Endothelial cell (in vitro differentiated cells): ENCODE measurements around the gene NEURL2. TPM values are rescaled to one million over a fixed set of nuclear protein-coding genes. Genes with fewer than 3 reads are reported as not detected.
A peak's percentile ranks its signal among the peaks of the same experiment; 100 is the strongest.

Experiments used
- DNase-seq: peaks from one replicate; pipeline ENCODE4 v3.0.0; 2021; ENCODE audit warnings: low spot score
- H3K27ac Mint-ChIP-seq: one replicate; pipeline ENCODE4 v1.8.0; 2021; ENCODE audit warnings: mixed read lengths, inconsistent platforms; ENCODE audit not compliant: unreplicated experiment
- H3K27me3 Mint-ChIP-seq: one replicate; pipeline ENCODE4 v1.8.0; 2021; ENCODE audit warnings: mild to moderate bottlenecking, moderate library complexity, mixed read lengths, inconsistent platforms; ENCODE audit not compliant: unreplicated experiment
- H3K36me3 Mint-ChIP-seq: one replicate; pipeline ENCODE4 v1.8.0; 2021; ENCODE audit warnings: mild to moderate bottlenecking, low read depth, mixed read lengths, inconsistent platforms; ENCODE audit not compliant: unreplicated experiment
- H3K4me1 Mint-ChIP-seq: one replicate; pipeline ENCODE4 v1.8.0; 2021; ENCODE audit warnings: mild to moderate bottlenecking, mixed read lengths, inconsistent platforms; ENCODE audit not compliant: unreplicated experiment
- H3K4me3 Mint-ChIP-seq: one replicate; pipeline ENCODE4 v1.8.0; 2021; ENCODE audit warnings: mild to moderate bottlenecking, mixed read lengths, inconsistent platforms; ENCODE audit not compliant: unreplicated experiment
- H3K9me3 Mint-ChIP-seq: one replicate; pipeline ENCODE4 v1.8.0; 2021; ENCODE audit warnings: mixed read lengths, inconsistent platforms; ENCODE audit not compliant: unreplicated experiment
- CTCF ChIP-seq: fragments of 200-600 bp; sonication (generic); IDR thresholded peaks from one replicate; pipeline ENCODE4 v1.5.0; 2021; ENCODE audit warnings: antibody characterized with exemption; ENCODE audit not compliant: unreplicated experiment
- total RNA-seq: library from RNA; stranded (reverse); fragmentation: NEBNext Ultra II Directional; extraction: Animal tissue kit (Norgen Biotek cat#: 25700); gene quantifications from one replicate; pipeline ENCODE4 v1.2.1, GENCODE V29; 2021; ENCODE audit not compliant: unreplicated experiment

NEURL2 gene
- total RNA-seq, 1 donor from 2014 or later = 3.6 TPM

- Mint-ChIP-seq H3K27me3 (peaks cover 10% of the 10 kb centered on the region), H3K4me1 (peaks cover 3% of the 10 kb centered on the region), H3K36me3 (peaks cover 15% of the 10 kb centered on the region), H3K9me3 (no peaks in the 10 kb centered on the region), H3K4me3 (peak overlapping the region; percentile 14), H3K27ac (no peak overlapping the region)
- DNase-seq = no peak
- no peak for TF ChIP-seq CTCF
Measured at GRCh38 chr20:45908084-45908483, 17.1 kb upstream of the NEURL2 start.

DNA sequence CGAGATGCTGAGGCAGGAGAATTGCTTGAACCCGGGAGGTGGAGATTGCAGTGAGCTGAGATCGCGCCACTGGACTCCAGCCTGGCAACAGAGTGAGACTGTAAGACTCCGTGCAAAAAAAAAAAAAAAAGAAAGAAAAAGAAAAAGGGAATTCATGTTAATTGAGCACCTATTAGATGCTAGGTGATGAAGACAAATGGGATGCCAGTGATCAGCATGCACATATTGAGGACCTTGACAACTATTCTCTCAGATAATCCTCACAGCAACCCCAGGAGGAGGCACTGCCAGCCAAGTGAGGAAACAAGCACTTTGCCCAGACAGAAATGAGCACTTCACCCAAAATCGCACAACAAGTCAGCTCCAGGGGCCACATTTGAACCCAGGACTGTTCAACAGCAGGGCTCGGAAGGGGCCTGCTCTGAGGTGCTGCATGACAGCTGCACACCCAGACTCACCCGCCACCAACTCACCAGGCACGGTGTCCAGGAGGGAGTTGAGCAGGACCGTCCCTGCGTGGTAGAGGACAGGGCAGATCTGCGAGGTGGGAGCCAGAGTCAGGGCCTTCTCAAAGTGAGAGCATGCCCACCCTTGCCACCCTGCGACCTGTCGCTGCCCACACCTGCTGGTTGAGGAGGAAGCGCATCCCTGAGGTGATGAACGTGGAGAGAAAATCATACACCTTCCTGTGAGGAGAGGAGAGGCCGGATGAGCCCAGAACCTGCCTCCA, 16.4 kb upstream of the NEURL2 start:
- H3K27me3 Mint-ChIP-seq = peaks cover 10% of the 10 kb centered on the region
- TF ChIP-seq CTCF = no peak
- H3K9me3 Mint-ChIP-seq = no peaks in the 10 kb centered on the region
- H3K4me1 Mint-ChIP-seq = peaks cover 3% of the 10 kb centered on the region
- no peak overlapping the region for H3K27ac Mint-ChIP-seq
- peaks cover 15% of the 10 kb centered on the region for H3K36me3 Mint-ChIP-seq
- H3K4me3 Mint-ChIP-seq = no peak overlapping the region
- no peak for DNase-seq

DNA sequence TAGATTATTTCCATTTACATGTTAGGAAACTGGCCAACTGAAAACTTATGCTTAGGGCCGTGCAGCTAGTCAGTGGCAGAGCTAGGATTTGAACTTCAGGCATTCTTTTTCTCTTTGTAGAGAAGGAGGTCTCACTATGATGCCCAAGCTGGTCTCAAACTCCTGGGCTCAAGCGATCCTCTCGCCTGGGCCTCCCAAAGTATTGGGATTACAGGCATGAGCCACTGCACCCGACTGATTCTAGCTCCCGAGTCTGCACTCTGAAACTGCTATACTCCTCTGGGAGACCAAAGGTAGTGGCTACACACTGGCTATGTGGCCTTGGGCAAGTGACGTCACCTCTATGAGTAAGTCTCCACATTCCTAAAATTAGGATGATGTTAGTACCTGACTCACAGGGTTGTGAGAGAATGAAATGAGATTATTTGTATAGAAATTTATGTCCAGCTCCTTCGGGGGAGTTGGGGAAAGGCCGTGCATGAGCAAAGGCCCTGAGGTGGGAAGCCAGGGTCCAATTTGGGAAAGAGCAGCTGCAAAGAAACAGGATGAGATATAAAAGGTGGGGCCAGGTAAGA, 14.6 kb upstream of the NEURL2 start:
- H3K4me1 Mint-ChIP-seq = peaks cover 2% of the 10 kb centered on the region
- no peak for DNase-seq
- H3K36me3 Mint-ChIP-seq = peaks cover 15% of the 10 kb centered on the region
- TF ChIP-seq CTCF = no peak
- no peak overlapping the region for H3K4me3 Mint-ChIP-seq
- no peak overlapping the region for H3K27ac Mint-ChIP-seq
- H3K9me3 Mint-ChIP-seq = no peaks in the 10 kb centered on the region
- H3K27me3 Mint-ChIP-seq = peaks cover 8% of the 10 kb centered on the region

GRCh38 chr20:45904583-45905504, 13.8 kb upstream of the NEURL2 start:
- H3K27me3 Mint-ChIP-seq = peaks cover 7% of the 10 kb centered on the region
- no peak overlapping the region for H3K4me3 Mint-ChIP-seq
- peaks cover 15% of the 10 kb centered on the region for H3K36me3 Mint-ChIP-seq
- no peaks in the 10 kb centered on the region for H3K9me3 Mint-ChIP-seq
- H3K27ac Mint-ChIP-seq = no peak overlapping the region
- TF ChIP-seq CTCF = no peak
- DNase-seq = no peak
- H3K4me1 Mint-ChIP-seq = no peaks in the 10 kb centered on the region
